HCT116 (cell line): ENCODE data around the gene LACC1. TPM values are rescaled to one million over a fixed set of nuclear protein-coding genes. Genes with fewer than 3 reads are reported as not detected.

Experiments used
- ATAC-seq: fragments of 200-7000 bp; cut with Tn5 transposase; 2 replicates; pipeline ENCODE4 v1.9.1; 2020; ENCODE audit warnings: mild to moderate bottlenecking, moderate library complexity
- BruUV-seq: library from RNA; stranded (reverse); fragments of 400-500 nt; replicated peaks from 2 replicates; lab custom pipeline; 2021; lab: Mats Ljungman, UMichigan
- CTCF ChIA-PET: fragments of 300-600 bp; sonication (Branson Sonifier 250); formaldehyde crosslinking; loops from one replicate; lab custom pipeline; 2021; ENCODE audit warnings: antibody characterized with exemption; lab: Charles Lee
- POLR2A ChIA-PET: fragments of 300-600, 350-600 bp; sonication (Branson Sonifier 250); formaldehyde crosslinking; loops from one replicate; lab custom pipeline; 2021; ENCODE audit warnings: antibody characterized with exemption; lab: Charles Lee
- RAD21 ChIA-PET, 2 experiments: fragments of 300-600 bp; sonication (Branson Sonifier 250); formaldehyde crosslinking; loops; one replicate each; lab custom pipeline; 2023; ENCODE audit warnings: low total read pairs in 2 of 2; ENCODE audit not compliant: uncharacterized antibody in 2 of 2, unreplicated experiment in 2 of 2, low non-redundant PET in 1 of 2; lab: Charles Lee
- DNase-seq: peaks from one replicate; pipeline ENCODE4 v3.0.0-alpha.2; 2010; ENCODE audit warnings: low read depth, low spot score
- H2AFZ ChIP-seq: fragments of 200-600 bp; shearing (Covaris generic), sonication (generic); 2 replicates; pipeline ENCODE4 v1.6.1; 2017; ENCODE audit warnings: low read depth, mixed run types, mixed read lengths, antibody characterized with exemption, low read length; ENCODE audit not compliant: poor library complexity, severe bottlenecking
- H3K27ac ChIP-seq: 2 replicates; pipeline ENCODE4 v1.5.1; 2012; ENCODE audit warnings: low read depth, low read length
- H3K27me3 ChIP-seq: fragments of 200-600 bp; sonication (generic); 2 replicates; pipeline ENCODE4 v1.6.1; 2016; ENCODE audit warnings: mixed run types, low read length, mixed read lengths; ENCODE audit not compliant: insufficient read depth
- H3K36me3 ChIP-seq, 2 experiments: fragments of 200-500 bp in 1 of 2; fragments of 200-600 bp in 1 of 2; sonication (Bioruptor generic) in 1 of 2; sonication (generic) in 1 of 2; 2 replicates each; pipeline versions ENCODE4 v1.5.1 to v1.6.1; 2014 to 2016; ENCODE audit warnings: low read length in 2 of 2, inconsistent platforms in 1 of 2, mixed read lengths in 1 of 2, mixed run types in 1 of 2; ENCODE audit not compliant: insufficient read depth in 2 of 2, control insufficient read depth in 1 of 2
- H3K4me1 ChIP-seq, 2 experiments: fragments of 200-600 bp in 1 of 2; sonication (generic) in 1 of 2; 2 replicates each; pipeline versions ENCODE4 v1.5.1 to v1.6.1; 2012 to 2017; ENCODE audit warnings: low read length in 2 of 2, inconsistent platforms in 1 of 2, mild to moderate bottlenecking in 1 of 2, mixed read lengths in 1 of 2, mixed run types in 1 of 2, moderate library complexity in 1 of 2; ENCODE audit not compliant: insufficient read depth in 2 of 2, control insufficient read depth in 1 of 2
- H3K4me2 ChIP-seq: fragments of 200-600 bp; sonication (generic); 2 replicates; pipeline ENCODE4 v1.6.1; 2017; ENCODE audit warnings: mixed run types, low read length, mixed read lengths
- H3K4me3 ChIP-seq, 2 experiments: fragments of 200-600 bp in 1 of 2; sonication (generic) in 1 of 2; replicated peaks in 1 of 2; 2 replicates each; pipeline ENCODE4 v1.5.1; 2011 to 2016; ENCODE audit warnings: low read length in 2 of 2, control low read depth in 1 of 2, low read depth in 1 of 2, mild to moderate bottlenecking in 1 of 2, mixed read lengths in 1 of 2, mixed run types in 1 of 2
- H3K79me2 ChIP-seq: fragments of 200-600 bp; sonication (generic); 2 replicates; pipeline ENCODE4 v1.6.1; 2017; ENCODE audit warnings: mild to moderate bottlenecking, mixed run types, low read length, moderate library complexity, mixed read lengths; ENCODE audit not compliant: insufficient read depth
- H3K9ac ChIP-seq: fragments of 200-600 bp; sonication (generic); 2 replicates; pipeline ENCODE4 v1.6.1; 2016; ENCODE audit warnings: low read length, mixed read lengths
- H3K9me2 ChIP-seq: fragments of 200-600 bp; sonication (generic), shearing (Covaris generic); 2 replicates; pipeline ENCODE4 v1.6.1; 2017; ENCODE audit warnings: mixed run types, mild to moderate bottlenecking, moderate library complexity; ENCODE audit not compliant: insufficient read depth
- H3K9me3 ChIP-seq, 2 experiments: fragments of 200-500 bp in 1 of 2; fragments of 200-600 bp in 1 of 2; sonication (Bioruptor generic) in 1 of 2; sonication (generic) in 1 of 2; 2 replicates each; pipeline ENCODE4 v1.6.1; 2014 to 2017; ENCODE audit warnings: low read length in 2 of 2, mixed read lengths in 2 of 2, inconsistent platforms in 1 of 2, low read depth in 1 of 2, mild to moderate bottlenecking in 1 of 2, mixed run types in 1 of 2, moderate library complexity in 1 of 2; ENCODE audit not compliant: control insufficient read depth in 1 of 2, insufficient read depth in 1 of 2
- H4K20me1 ChIP-seq: fragments of 200-600 bp; sonication (generic), shearing (Covaris generic); 2 replicates; pipeline ENCODE4 v1.6.1; 2017; ENCODE audit warnings: mixed run types, mild to moderate bottlenecking, moderate library complexity; ENCODE audit not compliant: insufficient read depth
- CEBPB ChIP-seq: IDR thresholded peaks from 2 replicates; pipeline ENCODE4 v1.6.1; 2012; ENCODE audit warnings: low read depth
- CTCF ChIP-seq, 3 experiments: fragments of 200-600 bp in 1 of 3; sonication (generic) in 1 of 3; IDR thresholded peaks in 2 of 3; conservative IDR thresholded peaks in 1 of 3; 2 replicates each; pipeline ENCODE4 v1.5.1; 2012 to 2017; ENCODE audit warnings: low read depth in 2 of 3, low read length in 2 of 3, antibody characterized with exemption in 1 of 3, borderline replicate concordance in 1 of 3, control low read depth in 1 of 3, mild to moderate bottlenecking in 1 of 3, mixed read lengths in 1 of 3, mixed run types in 1 of 3, moderate library complexity in 1 of 3; ENCODE audit not compliant: insufficient read depth in 1 of 3
- EGR1 ChIP-seq: IDR thresholded peaks from 2 replicates; pipeline ENCODE4 v1.6.1; 2012; ENCODE audit warnings: low read depth
- FOSL1 ChIP-seq: IDR thresholded peaks from 2 replicates; pipeline ENCODE4 v1.6.1; 2012; ENCODE audit warnings: low read depth
- POLR2A ChIP-seq: IDR thresholded peaks from 2 replicates; pipeline ENCODE4 v1.7.0; 2011; ENCODE audit warnings: borderline replicate concordance; ENCODE audit not compliant: insufficient read depth, insufficient read length; ENCODE audit errors: extremely low read depth
- RAD21 ChIP-seq: IDR thresholded peaks from 2 replicates; pipeline ENCODE4 v1.6.1; 2012; ENCODE audit warnings: low read depth, mild to moderate bottlenecking
- REST ChIP-seq: IDR thresholded peaks from 2 replicates; pipeline ENCODE4 v1.6.1; 2012; ENCODE audit warnings: low read depth
- SIN3A ChIP-seq: IDR thresholded peaks from 2 replicates; pipeline ENCODE4 v1.6.1; 2012; ENCODE audit warnings: low read depth
- SRF ChIP-seq: IDR thresholded peaks from 2 replicates; pipeline ENCODE4 v1.6.1; 2012; ENCODE audit warnings: low read depth
- TCF7L2 ChIP-seq: IDR thresholded peaks from 2 replicates; pipeline ENCODE4 v1.7.0; 2011; ENCODE audit warnings: borderline replicate concordance, inconsistent platforms; ENCODE audit not compliant: insufficient read depth, insufficient read length; ENCODE audit errors: extremely low read depth
- ZBTB33 ChIP-seq: IDR thresholded peaks from 2 replicates; pipeline ENCODE4 v1.6.1; 2011; ENCODE audit warnings: mild to moderate bottlenecking, low read length, moderate library complexity; ENCODE audit not compliant: insufficient replicate concordance; ENCODE audit errors: extremely low read depth
- intact Hi-C: fragments of 100-400 bp; cut with micrococcal nuclease; formaldehyde crosslinking; loops from 2 replicates; pipeline ENCODE4 v1.10.0; 2022
- total RNA-seq: library from RNA; stranded (reverse); gene quantifications from one replicate; pipeline ENCODE4 v1.2.1, GENCODE V29; 2021; ENCODE audit not compliant: unreplicated experiment

LACC1 gene
- total RNA-seq, 1 experiment from 2014 or later = 2.6 TPM

- RAD21 ChIA-PET = no interaction called here
- CTCF ChIA-PET = interaction anchor here (1.0 kb wide), 1 partner anchor 9 kb away, joined by 3 read pairs; no protein-coding TSS in a partner anchor
- H3K9me2 ChIP-seq = no peaks in the 10 kb centered on the region
- H3K4me3 ChIP-seq = no peak overlapping the region
- H3K27ac ChIP-seq = no peak overlapping the region
- DNase-seq (no peak), ATAC-seq (no peak)
- H2AFZ ChIP-seq = no peak overlapping the region
- no peak overlapping the region for H3K9ac ChIP-seq
- no peaks in the 10 kb centered on the region for H3K79me2 ChIP-seq
- no peaks in the 10 kb centered on the region for H4K20me1 ChIP-seq
- H3K36me3 ChIP-seq = no peaks in the 10 kb centered on the region
- H3K4me1 ChIP-seq = peaks cover 0 to 13% of the 10 kb centered on the region in 2 experiments; a peak in 1 of 4 replicates
- no peaks in the 10 kb centered on the region for H3K9me3 ChIP-seq
- intact Hi-C loops = loop anchor here (2.0 to 10.0 kb wide), 4 partner anchors 572 to 1280 kb away; no protein-coding TSS in a partner anchor
- POLR2A ChIA-PET = no interaction called here
- H3K27me3 ChIP-seq = no peaks in the 10 kb centered on the region
- no TSS peak for BruUV-seq
- H3K4me2 ChIP-seq = no peak overlapping the region
- no peak for TF ChIP-seq ZBTB33
- no peak for TF ChIP-seq SRF
- TF ChIP-seq CEBPB = peak; percentile 71; the same call in 1 of the 2 replicates
- no peak for TF ChIP-seq SIN3A
- no peak for TF ChIP-seq TCF7L2
- TF ChIP-seq REST = no peak
- no peak for TF ChIP-seq FOSL1
- peak; percentile 33 to 62 (median 45); a peak in 4 of 6 replicates for TF ChIP-seq CTCF (IDR thresholded peaks at IDR 0.05 in 2 of 3, conservative IDR thresholded peaks at IDR 0.05 in 1 of 3; ENCODE audit: borderline replicate concordance in 1 of 3, insufficient read depth in 1 of 3, low read depth in 2 of 3, low read length in 2 of 3)
- TF ChIP-seq RAD21 = peak; percentile 64
- TF ChIP-seq EGR1 = no peak
- no peak for TF ChIP-seq POLR2A
These were observed 5.1 kb upstream of the LACC1 start for GRCh38 chr13:43874504-43875092.
